Skeletal muscle tissue (tissue), 4 donors: ENCODE measurements around the gene HEBP2. TPM values are rescaled to one million over a fixed set of nuclear protein-coding genes. Genes with fewer than 3 reads are reported as not detected.

Source experiments
- H3K27ac ChIP-seq: one replicate; pipeline ENCODE4 v1.7.0; 2013; ENCODE audit warnings: mild to moderate bottlenecking, low read depth, low read length, inconsistent platforms
- H3K27me3 ChIP-seq, 3 donors: one replicate each; pipeline ENCODE4 v1.7.0; 2013; ENCODE audit warnings: low read length in 3 of 3; ENCODE audit not compliant: control insufficient read depth in 3 of 3, insufficient read depth in 3 of 3
- H3K36me3 ChIP-seq, 3 donors: one replicate each; pipeline ENCODE4 v1.7.0; 2013; ENCODE audit warnings: low read length in 3 of 3; ENCODE audit not compliant: control insufficient read depth in 3 of 3, insufficient read depth in 3 of 3
- H3K4me1 ChIP-seq, 3 donors: one replicate each; pipeline ENCODE4 v1.7.0; 2013; ENCODE audit warnings: low read length in 3 of 3, mild to moderate bottlenecking in 3 of 3; ENCODE audit not compliant: control insufficient read depth in 3 of 3, insufficient read depth in 3 of 3
- H3K4me3 ChIP-seq, 3 donors: one replicate each; pipeline ENCODE4 v1.7.0; 2013; ENCODE audit warnings: low read length in 3 of 3
- H3K9ac ChIP-seq, 3 donors: one replicate each; pipeline ENCODE4 v1.7.0; 2013; ENCODE audit warnings: low read length in 3 of 3, mild to moderate bottlenecking in 3 of 3, moderate library complexity in 2 of 3, low read depth in 1 of 3
- H3K9me3 ChIP-seq, 3 donors: one replicate each; pipeline ENCODE4 v1.7.0; 2013; ENCODE audit warnings: low read length in 3 of 3; ENCODE audit not compliant: control insufficient read depth in 3 of 3
- total RNA-seq: library from RNA; depleted of rRNA; stranded (reverse); fragments of >200 nt; gene quantifications from one replicate; pipeline ENCODE4 v1.2.3, GENCODE V29; 2014
- donor health status: Osteomylitis.

HEBP2 gene
- total RNA-seq, 1 donor from 2014 or later = 6.8 TPM

GRCh38 chr6:138410048-138410735, 6.2 kb downstream of the HEBP2 start:
- peaks cover 0 to 3% (median 0%) of the 10 kb centered on the region in 3 donors for H3K4me1 ChIP-seq
- no peaks in the 10 kb centered on the region for H3K27me3 ChIP-seq
- H3K36me3 ChIP-seq = peaks cover 54 to 84% (median 70%) of the 10 kb centered on the region in 3 donors
- no peak overlapping the region for H3K9ac ChIP-seq
- no peak overlapping the region for H3K27ac ChIP-seq
- no peaks in the 10 kb centered on the region for H3K9me3 ChIP-seq
- no peak overlapping the region for H3K4me3 ChIP-seq

- no peak overlapping the region for H3K9ac ChIP-seq
- no peak overlapping the region for H3K27ac ChIP-seq
- H3K9me3 ChIP-seq = no peaks in the 10 kb centered on the region
- no peaks in the 10 kb centered on the region for H3K4me1 ChIP-seq
- H3K27me3 ChIP-seq = no peaks in the 10 kb centered on the region
- no peak overlapping the region for H3K4me3 ChIP-seq
- peaks cover 47 to 83% (median 73%) of the 10 kb centered on the region in 3 donors for H3K36me3 ChIP-seq
Observed at GRCh38 chr6:138410972-138411880, 7.2 kb downstream of the HEBP2 start.

- peaks cover 21 to 52% (median 50%) of the 10 kb centered on the region in 3 donors for H3K36me3 ChIP-seq
Observed at GRCh38 chr6:138415125-138415524, 11.1 kb downstream of the HEBP2 start.

GRCh38 chr6:138416206-138416605, 12.2 kb downstream of the HEBP2 start:
- H3K36me3 ChIP-seq = peaks cover 21 to 44% (median 43%) of the 10 kb centered on the region in 3 donors
- no peaks in the 10 kb centered on the region for H3K27me3 ChIP-seq
- H3K27ac ChIP-seq = no peak overlapping the region
- H3K9me3 ChIP-seq = no peaks in the 10 kb centered on the region
- H3K4me1 ChIP-seq = no peaks in the 10 kb centered on the region
- H3K9ac ChIP-seq = no peak overlapping the region
- no peak overlapping the region for H3K4me3 ChIP-seq

More at GRCh38 chr6:138415125-138415524, 11.1 kb downstream of the HEBP2 start:
- Histone ChIP-seq H3K9ac (no peak overlapping the region), H3K27me3 (no peaks in the 10 kb centered on the region), H3K4me3 (no peak overlapping the region), H3K9me3 (no peaks in the 10 kb centered on the region), H3K27ac (no peak overlapping the region), H3K4me1 (no peaks in the 10 kb centered on the region)

- H3K9me3 ChIP-seq = no peaks in the 10 kb centered on the region
- H3K27me3 ChIP-seq = no peaks in the 10 kb centered on the region
- no peaks in the 10 kb centered on the region for H3K4me1 ChIP-seq
- H3K9ac ChIP-seq = no peak overlapping the region
- H3K27ac ChIP-seq = no peak overlapping the region
- peaks cover 10 to 32% (median 29%) of the 10 kb centered on the region in 3 donors for H3K36me3 ChIP-seq
- H3K4me3 ChIP-seq = no peak overlapping the region
Observed at GRCh38 chr6:138417493-138418117, 13.6 kb downstream of the HEBP2 start.

- Histone ChIP-seq H3K4me3 (no peak overlapping the region), H3K4me1 (no peaks in the 10 kb centered on the region), H3K9ac (no peak overlapping the region), H3K27me3 (no peaks in the 10 kb centered on the region), H3K9me3 (no peaks in the 10 kb centered on the region), H3K27ac (no peak overlapping the region), H3K36me3 (peaks cover 5 to 26% (median 23%) of the 10 kb centered on the region in 3 donors)
Observed at GRCh38 chr6:138418118-138418742, 14.2 kb downstream of the HEBP2 start.

GRCh38 chr6:138419766-138420165, 15.7 kb downstream of the HEBP2 start:
- Histone ChIP-seq H3K9me3 (no peaks in the 10 kb centered on the region), H3K27ac (no peak overlapping the region), H3K9ac (no peak overlapping the region), H3K36me3 (peaks cover 2 to 20% (median 11%) of the 10 kb centered on the region in 3 donors), H3K4me1 (no peaks in the 10 kb centered on the region), H3K27me3 (no peaks in the 10 kb centered on the region), H3K4me3 (no peak overlapping the region)

GRCh38 chr6:138420356-138420755, 16.3 kb downstream of the HEBP2 start:
- Histone ChIP-seq H3K4me1 (no peaks in the 10 kb centered on the region), H3K9ac (no peak overlapping the region), H3K9me3 (no peaks in the 10 kb centered on the region), H3K36me3 (peaks cover 2 to 17% (median 7%) of the 10 kb centered on the region in 3 donors), H3K27ac (no peak overlapping the region), H3K27me3 (no peaks in the 10 kb centered on the region), H3K4me3 (no peak overlapping the region)

GRCh38 chr6:138421089-138421488, 17.1 kb downstream of the HEBP2 start:
- H3K36me3 ChIP-seq = peaks cover 2 to 14% (median 6%) of the 10 kb centered on the region in 3 donors
- H3K9ac ChIP-seq = no peak overlapping the region
- no peak overlapping the region for H3K4me3 ChIP-seq
- no peaks in the 10 kb centered on the region for H3K9me3 ChIP-seq
- H3K27ac ChIP-seq = no peak overlapping the region
- no peaks in the 10 kb centered on the region for H3K27me3 ChIP-seq
- no peaks in the 10 kb centered on the region for H3K4me1 ChIP-seq
